Measurements from ENCODE around the gene ZCRB1. TPM values are rescaled to one million over a fixed set of nuclear protein-coding genes. Genes with fewer than 3 reads are reported as not detected.

Gene ZCRB1
- total RNA-seq, 1 experiment from 2014 or later = 33.9 TPM

DNA sequence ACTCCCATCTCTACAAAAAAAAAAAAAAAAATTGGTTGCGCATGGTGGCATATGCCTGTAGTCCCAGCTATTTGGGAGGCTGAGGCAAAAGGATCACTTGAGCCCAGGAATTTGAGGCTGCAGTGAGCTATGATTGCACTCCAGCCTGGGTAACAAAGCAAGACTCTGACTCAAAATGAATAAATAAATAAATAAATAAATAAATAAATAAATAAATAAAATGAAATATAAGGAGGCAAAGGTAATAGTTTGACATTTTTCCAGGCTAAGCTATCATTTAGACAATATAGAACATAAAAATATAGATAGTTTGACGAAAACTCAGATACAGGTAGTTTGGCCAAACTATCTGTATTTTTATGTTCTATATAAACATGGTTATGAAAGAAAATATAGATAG, 40.5 kb downstream of the ZCRB1 start:
- H3K36me3 ChIP-seq (ENCODE audit: low read depth, low read length) = no peaks in the 10 kb centered on the region
- H3K9ac ChIP-seq (ENCODE audit: low read length) = no peak overlapping the region
- no peak overlapping the region for H3K27ac ChIP-seq (ENCODE audit: low read length)
- DNase-seq = no peak
- ATAC-seq = no peak
- no peak for TF ChIP-seq EZH2phosphoT487 (IDR thresholded peaks at IDR 0.05; ENCODE audit: borderline replicate concordance, low read length)
- no peak overlapping the region for H3K4me2 ChIP-seq (ENCODE audit: low read length)
- intact Hi-C loops (cut with micrococcal nuclease) = no loop called here
- CTCF ChIA-PET = no interaction called here
- H3K9me3 ChIP-seq (ENCODE audit: low read length) = no peaks in the 10 kb centered on the region
- H2AFZ ChIP-seq (ENCODE audit: low read length) = no peak overlapping the region
- POLR2A ChIA-PET (ENCODE audit: unreplicated experiment) = no interaction called here
- no peaks in the 10 kb centered on the region for H3K9me2 ChIP-seq (replicated peaks; ENCODE audit: low read length)
- no peaks in the 10 kb centered on the region for H3K79me2 ChIP-seq (ENCODE audit: low read length)
- no TSS peak for BruUV-seq (replicated peaks)
- H3K4me3 ChIP-seq (ENCODE audit: low read length) = no peak overlapping the region
- no peaks in the 10 kb centered on the region for H3K27me3 ChIP-seq (ENCODE audit: low read length)
- H4K20me1 ChIP-seq (ENCODE audit: low read length) = no peaks in the 10 kb centered on the region
- H3F3A ChIP-seq (ENCODE audit: low read length, unreplicated experiment) = no peaks in the 10 kb centered on the region
- H3K4me1 ChIP-seq (ENCODE audit: insufficient read depth, low read length) = no peaks in the 10 kb centered on the region

DNA sequence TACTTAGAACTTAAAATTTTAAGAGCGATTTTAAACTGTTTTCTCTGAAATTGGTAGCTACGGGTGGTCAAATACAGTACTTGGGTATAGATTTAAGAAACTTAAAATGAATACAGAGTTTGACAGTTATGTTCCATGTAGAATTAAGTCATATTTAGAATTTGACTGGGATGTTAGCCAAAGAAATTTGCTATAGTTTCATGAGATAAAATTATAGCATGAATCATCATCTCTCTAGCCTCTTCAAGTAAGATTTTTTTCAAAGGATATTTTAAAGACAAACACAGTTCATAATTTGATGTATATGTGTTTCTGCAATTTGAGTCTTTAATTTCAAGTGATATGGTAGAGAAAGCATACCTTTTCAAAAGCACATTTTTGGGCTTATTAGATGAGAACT, 41.0 kb downstream of the ZCRB1 start:
- ATAC-seq (peak; percentile 66), DNase-seq (peak; percentile 41)
- Histone ChIP-seq H3K36me3 (ENCODE audit: low read depth, low read length) (no peaks in the 10 kb centered on the region), H3K27ac (ENCODE audit: low read length) (no peak overlapping the region), H3K9ac (ENCODE audit: low read length) (no peak overlapping the region), H3K4me2 (ENCODE audit: low read length) (no peak overlapping the region), H3K9me3 (ENCODE audit: low read length) (no peaks in the 10 kb centered on the region), H4K20me1 (ENCODE audit: low read length) (no peaks in the 10 kb centered on the region), H3F3A (ENCODE audit: low read length, unreplicated experiment) (no peaks in the 10 kb centered on the region), H2AFZ (ENCODE audit: low read length) (no peak overlapping the region), H3K4me1 (ENCODE audit: insufficient read depth, low read length) (no peaks in the 10 kb centered on the region), H3K79me2 (ENCODE audit: low read length) (no peaks in the 10 kb centered on the region), H3K4me3 (ENCODE audit: low read length) (no peak overlapping the region), H3K27me3 (ENCODE audit: low read length) (no peaks in the 10 kb centered on the region), H3K9me2 (replicated peaks; ENCODE audit: low read length) (no peaks in the 10 kb centered on the region)
- POLR2A ChIA-PET (ENCODE audit: unreplicated experiment) = no interaction called here
- no TSS peak for BruUV-seq (replicated peaks)
- CTCF ChIA-PET = no interaction called here
- TF ChIP-seq EZH2 (IDR thresholded peaks at IDR 0.05; ENCODE audit: low read length, unreplicated experiment) = no peak
- TF ChIP-seq EZH2phosphoT487 (IDR thresholded peaks at IDR 0.05; ENCODE audit: borderline replicate concordance, low read length) = no peak
- TF ChIP-seq, protein P1, sequence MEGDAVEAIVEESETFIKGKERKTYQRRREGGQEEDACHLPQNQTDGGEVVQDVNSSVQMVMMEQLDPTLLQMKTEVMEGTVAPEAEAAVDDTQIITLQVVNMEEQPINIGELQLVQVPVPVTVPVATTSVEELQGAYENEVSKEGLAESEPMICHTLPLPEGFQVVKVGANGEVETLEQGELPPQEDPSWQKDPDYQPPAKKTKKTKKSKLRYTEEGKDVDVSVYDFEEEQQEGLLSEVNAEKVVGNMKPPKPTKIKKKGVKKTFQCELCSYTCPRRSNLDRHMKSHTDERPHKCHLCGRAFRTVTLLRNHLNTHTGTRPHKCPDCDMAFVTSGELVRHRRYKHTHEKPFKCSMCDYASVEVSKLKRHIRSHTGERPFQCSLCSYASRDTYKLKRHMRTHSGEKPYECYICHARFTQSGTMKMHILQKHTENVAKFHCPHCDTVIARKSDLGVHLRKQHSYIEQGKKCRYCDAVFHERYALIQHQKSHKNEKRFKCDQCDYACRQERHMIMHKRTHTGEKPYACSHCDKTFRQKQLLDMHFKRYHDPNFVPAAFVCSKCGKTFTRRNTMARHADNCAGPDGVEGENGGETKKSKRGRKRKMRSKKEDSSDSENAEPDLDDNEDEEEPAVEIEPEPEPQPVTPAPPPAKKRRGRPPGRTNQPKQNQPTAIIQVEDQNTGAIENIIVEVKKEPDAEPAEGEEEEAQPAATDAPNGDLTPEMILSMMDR (conservative IDR thresholded peaks at IDR 0.05; ENCODE audit: low read depth, low read length) = no peak
- intact Hi-C loops (cut with micrococcal nuclease) = no loop called here

DNA sequence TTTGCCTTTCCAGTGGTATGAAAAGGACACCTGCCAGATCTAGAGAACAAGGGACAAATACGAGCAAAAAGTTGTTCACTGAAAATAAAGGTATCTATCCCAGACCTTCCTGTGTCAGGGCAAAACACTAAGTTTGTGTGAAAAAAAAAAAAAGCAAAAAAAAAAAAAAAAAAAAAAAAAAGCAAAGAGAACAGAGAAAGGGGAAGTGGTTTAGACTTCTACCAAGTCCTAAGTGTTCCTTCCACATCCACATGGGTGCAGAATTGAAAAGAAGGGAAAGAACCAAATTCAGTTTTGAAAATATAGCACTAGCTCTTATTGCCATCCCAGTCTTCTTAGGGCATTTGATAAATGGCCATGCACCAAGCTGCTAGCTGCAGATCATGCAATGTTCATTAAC, 41.7 kb downstream of the ZCRB1 start:
- ChIA-PET POLR2A (ENCODE audit: unreplicated experiment) (no interaction called here), CTCF (no interaction called here)
- Histone ChIP-seq H3K9me3 (ENCODE audit: low read length) (no peaks in the 10 kb centered on the region), H3F3A (ENCODE audit: low read length, unreplicated experiment) (no peaks in the 10 kb centered on the region), H3K27ac (ENCODE audit: low read length) (no peak overlapping the region), H2AFZ (ENCODE audit: low read length) (no peak overlapping the region), H3K27me3 (ENCODE audit: low read length) (no peaks in the 10 kb centered on the region), H3K36me3 (ENCODE audit: low read depth, low read length) (no peaks in the 10 kb centered on the region), H4K20me1 (ENCODE audit: low read length) (no peaks in the 10 kb centered on the region), H3K9me2 (replicated peaks; ENCODE audit: low read length) (no peaks in the 10 kb centered on the region), H3K79me2 (ENCODE audit: low read length) (no peaks in the 10 kb centered on the region), H3K4me1 (ENCODE audit: insufficient read depth, low read length) (no peaks in the 10 kb centered on the region), H3K4me2 (ENCODE audit: low read length) (no peak overlapping the region), H3K9ac (ENCODE audit: low read length) (no peak overlapping the region), H3K4me3 (ENCODE audit: low read length) (no peak overlapping the region)
- no TSS peak for BruUV-seq (replicated peaks)
- TF ChIP-seq EZH2 (IDR thresholded peaks at IDR 0.05; ENCODE audit: low read length, unreplicated experiment) = no peak
- TF ChIP-seq, protein P1 (conservative IDR thresholded peaks at IDR 0.05; ENCODE audit: low read depth, low read length) = no peak
- TF ChIP-seq EZH2phosphoT487 (IDR thresholded peaks at IDR 0.05; ENCODE audit: borderline replicate concordance, low read length) = no peak
- intact Hi-C loops (cut with micrococcal nuclease) = no loop called here
- DNase-seq = no peak
- ATAC-seq = no peak
